IPS DF 4.7 (cell line): ENCODE measurements around the gene HMGXB3.

Source experiments
- DNase-seq: peaks from one replicate; pipeline ENCODE4 v3.0.0-alpha.2; 2013; ENCODE audit warnings: low spot score; ENCODE audit errors: extremely low read depth

Gene HMGXB3, protein sequence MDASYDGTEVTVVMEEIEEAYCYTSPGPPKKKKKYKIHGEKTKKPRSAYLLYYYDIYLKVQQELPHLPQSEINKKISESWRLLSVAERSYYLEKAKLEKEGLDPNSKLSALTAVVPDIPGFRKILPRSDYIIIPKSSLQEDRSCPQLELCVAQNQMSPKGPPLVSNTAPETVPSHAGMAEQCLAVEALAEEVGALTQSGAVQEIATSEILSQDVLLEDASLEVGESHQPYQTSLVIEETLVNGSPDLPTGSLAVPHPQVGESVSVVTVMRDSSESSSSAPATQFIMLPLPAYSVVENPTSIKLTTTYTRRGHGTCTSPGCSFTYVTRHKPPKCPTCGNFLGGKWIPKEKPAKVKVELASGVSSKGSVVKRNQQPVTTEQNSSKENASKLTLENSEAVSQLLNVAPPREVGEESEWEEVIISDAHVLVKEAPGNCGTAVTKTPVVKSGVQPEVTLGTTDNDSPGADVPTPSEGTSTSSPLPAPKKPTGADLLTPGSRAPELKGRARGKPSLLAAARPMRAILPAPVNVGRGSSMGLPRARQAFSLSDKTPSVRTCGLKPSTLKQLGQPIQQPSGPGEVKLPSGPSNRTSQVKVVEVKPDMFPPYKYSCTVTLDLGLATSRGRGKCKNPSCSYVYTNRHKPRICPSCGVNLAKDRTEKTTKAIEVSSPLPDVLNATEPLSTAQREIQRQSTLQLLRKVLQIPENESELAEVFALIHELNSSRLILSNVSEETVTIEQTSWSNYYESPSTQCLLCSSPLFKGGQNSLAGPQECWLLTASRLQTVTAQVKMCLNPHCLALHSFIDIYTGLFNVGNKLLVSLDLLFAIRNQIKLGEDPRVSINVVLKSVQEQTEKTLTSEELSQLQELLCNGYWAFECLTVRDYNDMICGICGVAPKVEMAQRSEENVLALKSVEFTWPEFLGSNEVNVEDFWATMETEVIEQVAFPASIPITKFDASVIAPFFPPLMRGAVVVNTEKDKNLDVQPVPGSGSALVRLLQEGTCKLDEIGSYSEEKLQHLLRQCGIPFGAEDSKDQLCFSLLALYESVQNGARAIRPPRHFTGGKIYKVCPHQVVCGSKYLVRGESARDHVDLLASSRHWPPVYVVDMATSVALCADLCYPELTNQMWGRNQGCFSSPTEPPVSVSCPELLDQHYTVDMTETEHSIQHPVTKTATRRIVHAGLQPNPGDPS (N-terminal part only)

DNA sequence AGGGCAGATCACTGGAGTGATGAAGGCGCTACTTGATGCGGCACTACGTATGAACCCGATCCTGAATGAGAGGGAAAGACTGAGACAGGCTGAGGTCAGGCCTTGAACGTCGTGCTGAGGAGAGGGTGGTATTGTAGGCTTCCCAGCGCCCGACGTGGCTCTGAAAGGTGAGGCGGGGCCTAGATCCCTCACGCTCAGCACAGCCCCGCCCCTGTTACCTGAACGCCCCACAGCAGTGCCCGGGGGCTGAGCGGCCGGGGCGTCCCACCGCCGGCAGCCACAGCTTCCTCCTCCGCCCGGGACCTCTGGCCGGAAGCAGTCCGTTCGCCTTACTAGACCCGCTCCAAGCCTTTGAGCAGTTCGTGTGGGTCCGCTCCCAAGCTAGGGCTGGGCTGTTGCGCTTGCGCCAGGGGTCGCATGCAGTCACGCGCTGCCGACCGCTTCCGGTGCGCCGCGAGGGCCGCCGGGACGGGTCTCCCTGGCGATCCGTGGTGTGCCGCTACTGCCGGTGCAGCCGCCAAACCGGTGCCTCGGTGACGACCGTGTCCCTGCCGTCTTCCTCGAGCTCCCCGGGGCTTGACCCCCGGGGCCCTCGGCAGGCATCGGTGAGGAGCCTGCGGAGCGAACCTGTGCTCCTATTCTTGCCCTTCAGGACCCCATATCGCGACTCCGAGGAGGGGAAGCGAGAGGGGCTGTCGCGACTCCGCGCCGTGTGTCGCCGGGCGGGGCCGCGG lies at the start of gene HMGXB3, which contains the start of gene TIGD6:
Gene HMGXB3 (plus strand): TSS at position 484 of the 734 bp plus-strand sequence. CDS start 4,114 bp downstream, outside the sequence.
Gene TIGD6 (minus strand): TSS at position 399 of the 734 bp plus-strand sequence. CDS start 4,306 bp downstream, outside the sequence.
- peak; percentile 76 for DNase-seq

DNA sequence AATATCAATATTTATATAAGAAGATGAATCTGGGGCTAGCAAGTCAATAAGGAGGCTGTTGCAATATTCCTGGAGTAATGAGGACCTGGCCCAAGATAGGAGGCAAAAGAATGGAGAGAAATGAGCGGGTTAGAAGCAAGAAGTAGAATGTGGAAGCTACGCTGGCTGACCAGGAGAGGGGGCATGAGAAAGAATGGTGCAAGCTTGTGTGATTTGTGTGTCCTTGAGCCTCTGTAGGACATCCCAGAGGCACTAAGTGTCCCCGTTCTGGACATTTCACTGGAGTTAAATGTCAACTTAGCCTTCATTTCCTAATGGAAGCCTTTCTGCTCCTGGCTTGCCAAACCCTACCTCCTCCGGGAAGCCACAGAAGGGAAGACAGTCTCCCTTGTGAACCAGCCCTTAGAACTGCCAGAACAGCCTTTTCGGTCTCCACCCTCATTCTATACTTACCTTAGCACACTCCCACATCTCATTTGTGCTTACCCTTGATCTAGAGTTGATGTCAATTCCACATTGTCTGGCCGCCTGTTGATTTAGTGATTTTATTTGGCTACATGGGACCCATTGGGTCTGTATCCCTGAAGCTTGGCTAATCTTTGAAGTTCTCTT lies 49.3 kb upstream of the HMGXB3 start:
- no peak for DNase-seq

DNA sequence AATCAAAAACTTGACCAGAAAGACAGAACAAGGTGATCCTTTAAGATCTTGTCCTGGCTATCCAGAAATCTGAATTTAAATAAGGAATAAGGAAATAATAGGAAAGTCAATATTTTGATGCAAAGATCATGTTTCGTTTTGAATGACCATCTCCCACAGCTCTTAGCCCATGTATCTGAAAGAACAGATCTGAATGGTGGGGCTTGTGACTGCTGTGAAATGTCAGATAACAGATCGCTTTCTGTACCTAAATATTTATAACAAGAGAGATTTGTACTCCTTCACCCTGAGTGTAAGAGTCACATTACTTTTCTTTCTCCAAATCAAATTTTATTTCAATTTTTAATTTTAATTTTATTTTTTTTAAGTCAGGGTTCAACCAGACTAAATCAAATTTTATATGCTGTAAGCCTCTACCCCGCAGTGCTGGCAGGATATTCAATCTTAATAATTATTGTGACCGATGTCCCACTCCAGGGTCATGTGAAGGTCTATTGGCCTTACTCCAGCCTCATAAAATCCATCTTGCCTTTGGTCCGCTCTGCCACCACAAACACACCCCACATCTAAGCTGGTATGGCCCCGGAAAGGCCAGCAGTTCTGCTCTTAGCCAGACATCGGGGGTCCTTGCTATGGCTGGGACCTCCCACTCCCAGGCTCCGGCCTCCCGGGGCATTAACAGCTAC lies 47.0 kb upstream of the HMGXB3 start:
- no peak for DNase-seq

DNA sequence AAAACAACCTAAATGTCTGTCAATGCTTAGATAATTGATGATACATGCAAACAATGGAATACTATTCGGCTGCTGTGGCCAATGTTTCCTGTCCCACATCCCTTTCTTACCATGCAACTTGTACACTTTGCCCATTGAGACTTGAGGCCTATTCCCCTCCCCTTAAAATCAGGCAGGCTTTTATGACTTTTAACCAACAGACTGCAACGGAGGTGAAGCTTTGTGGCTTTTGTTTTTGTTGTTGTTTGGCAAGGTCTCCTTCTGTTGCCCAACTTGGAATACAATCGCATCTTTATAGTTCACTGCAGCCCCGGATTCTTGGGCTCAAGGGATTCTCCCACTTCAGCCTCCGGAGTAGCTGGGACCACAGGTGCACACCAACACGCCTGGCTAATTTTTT lies 45.7 kb upstream of the HMGXB3 start:
- DNase-seq: no peak

DNA sequence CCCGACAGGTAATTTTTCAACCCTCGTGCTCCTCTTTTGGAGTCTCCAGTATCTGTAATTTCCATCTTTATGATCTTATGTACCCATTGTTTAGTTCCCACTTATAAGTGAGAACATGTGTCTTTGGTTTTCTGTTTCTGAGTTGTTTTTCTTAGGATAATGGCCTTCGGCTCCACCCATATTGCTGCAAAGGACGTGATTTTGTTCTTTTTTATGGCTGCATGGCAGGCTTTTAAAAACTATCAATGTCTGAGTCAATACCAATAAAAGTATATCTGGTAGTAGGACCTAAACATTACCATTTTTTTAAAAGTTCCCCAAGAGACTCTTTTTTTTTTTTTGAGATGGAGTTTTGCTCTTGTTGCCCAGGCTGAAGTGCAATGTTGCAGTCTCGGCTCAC lies 43.9 kb upstream of the HMGXB3 start:
- DNase-seq: no peak

DNA sequence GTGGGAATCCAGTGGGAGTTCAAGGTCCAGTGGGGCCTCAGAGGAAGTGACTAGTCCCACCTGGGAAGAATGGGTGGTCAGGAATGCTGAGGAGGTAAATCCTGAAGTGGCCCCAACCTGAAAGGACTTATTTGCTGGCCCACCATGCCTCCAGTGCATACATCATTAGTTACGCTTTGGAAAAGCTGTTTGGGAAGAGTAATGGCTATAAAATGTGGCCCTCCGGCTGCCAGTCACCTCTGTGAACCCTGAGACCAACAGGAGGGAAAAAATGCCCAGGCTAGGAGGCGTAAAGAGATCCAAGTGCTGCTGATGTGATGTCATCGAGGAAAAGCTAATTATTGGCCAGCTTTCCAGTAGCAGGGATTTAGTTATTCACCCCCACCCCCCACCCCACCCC lies 42.7 kb upstream of the HMGXB3 start:
- no peak for DNase-seq

DNA sequence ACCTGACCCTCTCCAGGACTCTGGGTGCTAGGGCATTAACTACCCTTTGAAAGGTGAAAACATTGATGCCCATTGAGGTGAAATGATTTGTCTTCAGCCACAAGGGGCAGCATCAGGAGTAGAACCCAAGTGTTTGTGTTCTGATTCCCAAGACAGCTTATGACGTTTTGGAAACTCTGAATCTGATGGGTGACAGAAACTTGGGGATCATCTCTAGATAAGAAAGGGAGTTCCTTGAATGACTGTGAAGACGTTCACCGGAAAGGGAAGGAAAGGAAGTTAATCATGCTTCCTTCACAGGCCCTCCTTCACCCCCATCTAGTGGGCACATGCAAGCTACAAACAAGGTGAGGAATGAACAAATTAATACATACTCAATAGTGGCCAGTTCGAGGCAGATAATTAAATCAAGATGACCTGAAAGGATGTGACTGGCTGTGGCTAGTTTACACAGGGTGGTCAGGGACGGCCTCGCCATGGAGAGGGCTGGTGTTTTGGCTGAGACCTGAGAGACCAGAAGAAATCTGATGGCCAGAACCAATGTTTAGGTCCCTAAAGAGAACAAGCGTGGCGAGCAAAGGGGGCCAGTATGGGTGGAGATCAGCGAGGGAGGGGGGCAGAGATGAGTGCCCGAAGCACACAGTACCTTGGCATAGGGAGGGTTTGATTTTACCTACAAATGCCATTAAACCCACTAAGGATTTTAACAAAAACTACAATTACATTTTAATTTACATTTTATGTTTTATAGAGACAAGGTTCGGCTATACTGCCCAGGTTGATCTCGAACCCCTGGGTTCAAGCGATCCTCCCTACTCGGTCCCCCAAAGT lies 40.9 kb upstream of the HMGXB3 start:
- no peak for DNase-seq

DNA sequence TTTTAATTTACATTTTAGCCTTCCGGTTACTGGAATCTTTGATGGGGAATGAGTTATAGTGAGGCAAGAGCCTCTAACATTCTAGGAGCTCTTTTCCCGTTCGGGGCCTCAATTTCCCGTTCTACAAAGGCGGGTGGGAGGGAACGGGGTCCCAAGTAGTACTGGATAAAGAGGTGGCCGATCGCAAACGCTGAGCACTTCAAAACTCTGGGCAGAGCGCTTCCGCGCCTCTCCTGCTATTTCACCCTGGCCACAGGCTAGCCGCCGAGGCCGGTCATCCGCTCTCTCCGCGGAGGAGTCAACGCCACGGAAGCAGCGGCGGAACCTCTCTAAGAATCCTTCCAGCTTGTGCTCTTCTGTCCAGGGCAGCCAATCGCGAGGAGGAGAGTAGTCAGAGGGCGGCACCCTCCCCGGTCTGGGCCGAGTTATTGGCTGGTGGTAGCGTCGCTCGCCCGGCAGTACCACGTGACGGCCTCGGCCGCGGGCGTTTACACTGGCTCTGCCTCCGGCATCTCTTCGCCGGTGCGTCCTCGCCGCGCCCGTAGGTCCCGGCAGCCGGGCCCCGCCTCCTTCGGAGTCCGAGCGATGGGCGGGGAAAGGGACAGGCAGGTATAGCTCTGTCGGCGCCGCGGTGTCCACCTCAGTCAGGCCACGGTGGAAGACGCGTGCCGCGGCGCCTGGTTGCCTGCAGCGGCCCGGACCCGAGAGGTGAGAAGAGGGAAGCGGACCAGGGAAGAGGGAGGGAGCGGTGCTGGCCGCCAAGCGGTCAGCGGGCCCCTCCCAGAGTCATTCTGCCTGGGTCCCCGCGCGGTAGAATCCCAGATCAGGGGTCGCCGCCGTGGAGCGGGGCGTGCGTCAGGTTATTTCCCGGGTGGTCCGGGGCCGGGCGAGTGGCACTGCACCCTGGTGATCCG lies 40.0 kb upstream of the HMGXB3 start, which contains the start of gene SLC26A2:
Gene SLC26A2 (plus strand): TSS at position 487 of the 914 bp plus-strand sequence. CDS start 16,895 bp downstream, outside the sequence.
- peak; percentile 78 for DNase-seq

DNA sequence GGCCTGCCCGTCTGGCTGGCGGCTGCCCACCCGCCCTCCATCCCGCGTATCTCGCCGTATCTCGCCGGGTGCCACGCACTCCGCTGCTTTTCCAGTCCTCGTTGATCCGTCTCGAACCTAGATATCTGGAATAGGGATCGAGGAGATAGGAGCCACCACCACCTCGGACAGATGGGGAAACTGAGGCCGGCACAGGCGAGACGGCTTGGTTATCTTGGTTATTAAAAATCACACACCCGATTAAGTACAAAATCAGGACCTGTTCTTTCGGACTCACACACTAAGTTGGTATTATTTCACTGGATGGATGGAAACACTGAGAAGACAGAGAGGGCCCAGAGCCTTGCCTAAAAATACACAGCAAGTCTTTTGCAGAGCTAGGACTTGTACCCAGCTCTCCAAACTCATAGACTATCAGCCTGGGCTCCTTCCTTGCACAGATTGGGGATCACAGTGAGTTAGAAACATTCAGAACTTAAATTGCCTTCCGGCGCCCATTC lies 39.3 kb upstream of the HMGXB3 start:
- no peak for DNase-seq

DNA sequence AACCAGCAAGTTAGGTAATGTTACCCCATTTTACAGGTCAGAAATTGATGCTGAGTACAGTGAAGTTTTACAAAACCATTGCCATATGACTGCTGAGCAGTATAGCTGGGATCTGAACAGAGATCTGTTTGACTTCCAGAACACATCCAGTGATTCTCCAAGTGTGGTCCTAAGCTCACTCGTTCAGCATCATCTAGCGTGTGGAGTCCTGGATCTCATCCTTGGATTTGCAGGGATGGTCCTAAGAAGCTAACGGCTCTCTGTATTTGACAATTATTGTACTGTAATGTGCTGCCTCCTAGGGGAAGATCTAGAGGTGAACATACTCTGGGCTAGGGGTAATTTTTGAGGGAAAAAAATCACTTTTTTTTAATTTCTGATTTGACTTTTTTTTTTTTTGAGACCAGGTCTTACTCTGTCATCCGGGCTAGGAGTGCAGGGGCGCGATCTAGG lies 38.6 kb upstream of the HMGXB3 start:
- no peak for DNase-seq

DNA sequence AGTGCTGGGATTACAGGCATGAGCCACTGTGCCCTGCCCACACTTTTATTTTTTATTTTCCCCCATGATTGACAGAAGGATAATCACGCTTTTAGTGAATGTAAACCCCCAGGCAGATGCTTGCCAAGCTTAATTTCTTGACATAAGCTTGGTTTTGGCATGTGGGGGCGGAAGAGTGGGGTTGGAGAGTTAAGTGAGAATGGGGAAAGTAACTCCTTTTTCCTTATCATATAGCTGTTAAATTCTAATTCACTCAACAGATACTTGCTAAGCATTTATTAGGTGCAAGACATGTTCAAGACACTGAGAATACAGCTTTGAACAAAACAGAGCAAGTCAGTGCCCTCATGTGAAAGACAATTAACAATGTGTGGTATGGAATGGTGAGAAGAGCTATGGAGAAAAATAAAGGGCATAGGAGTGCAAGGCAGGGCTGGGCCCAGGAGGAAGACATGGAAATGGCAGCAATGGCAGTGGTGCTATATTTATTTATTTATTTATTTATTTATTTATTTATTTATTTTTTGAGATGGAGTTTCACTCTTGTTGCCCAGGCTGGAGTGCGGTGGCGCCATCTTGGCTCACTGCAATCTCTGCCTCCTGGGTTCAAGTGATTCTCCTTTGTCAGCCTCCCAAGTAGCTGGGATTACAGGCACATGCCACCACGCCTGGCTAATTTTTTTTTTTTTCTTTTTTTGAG lies 37.8 kb upstream of the HMGXB3 start:
- DNase-seq: no peak

DNA sequence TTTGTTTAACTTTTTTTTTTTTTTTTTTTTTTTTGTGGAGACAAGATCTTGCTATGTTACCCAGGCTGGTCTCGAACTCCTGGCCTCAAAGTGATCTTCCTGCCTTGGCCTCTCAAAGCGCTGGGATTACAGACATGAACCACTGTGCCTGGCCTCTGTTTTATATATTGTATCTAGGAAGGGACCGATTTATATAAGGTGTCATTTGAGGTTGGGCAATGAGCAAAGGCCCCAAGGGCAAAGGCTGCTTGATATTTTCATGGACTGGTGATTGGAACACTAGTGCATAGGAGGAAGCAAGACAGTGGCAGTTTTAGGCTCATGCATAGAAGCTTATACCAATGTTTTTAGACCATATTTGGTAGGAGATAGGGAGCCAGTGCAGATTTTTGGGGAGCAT lies 36.8 kb upstream of the HMGXB3 start:
- DNase-seq: no peak

DNA sequence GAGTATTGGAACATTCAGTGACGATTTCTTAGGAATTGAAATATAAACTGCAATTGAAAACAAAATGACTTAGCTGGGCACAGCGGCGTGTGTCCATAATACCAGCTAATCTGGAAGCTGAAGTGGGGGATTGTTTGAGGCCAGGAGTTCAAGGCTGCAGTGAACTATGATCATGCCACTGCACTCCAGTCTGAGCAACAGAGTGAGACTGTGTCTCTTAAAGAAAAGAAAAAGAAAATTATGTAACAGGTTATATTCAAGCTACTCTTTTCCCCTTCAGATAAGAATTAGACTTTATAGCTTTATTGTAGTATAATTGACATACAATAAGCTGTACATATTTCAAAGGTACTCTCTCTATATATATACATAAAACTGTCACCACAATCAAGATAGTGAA lies 33.6 kb upstream of the HMGXB3 start:
- DNase-seq: no peak

DNA sequence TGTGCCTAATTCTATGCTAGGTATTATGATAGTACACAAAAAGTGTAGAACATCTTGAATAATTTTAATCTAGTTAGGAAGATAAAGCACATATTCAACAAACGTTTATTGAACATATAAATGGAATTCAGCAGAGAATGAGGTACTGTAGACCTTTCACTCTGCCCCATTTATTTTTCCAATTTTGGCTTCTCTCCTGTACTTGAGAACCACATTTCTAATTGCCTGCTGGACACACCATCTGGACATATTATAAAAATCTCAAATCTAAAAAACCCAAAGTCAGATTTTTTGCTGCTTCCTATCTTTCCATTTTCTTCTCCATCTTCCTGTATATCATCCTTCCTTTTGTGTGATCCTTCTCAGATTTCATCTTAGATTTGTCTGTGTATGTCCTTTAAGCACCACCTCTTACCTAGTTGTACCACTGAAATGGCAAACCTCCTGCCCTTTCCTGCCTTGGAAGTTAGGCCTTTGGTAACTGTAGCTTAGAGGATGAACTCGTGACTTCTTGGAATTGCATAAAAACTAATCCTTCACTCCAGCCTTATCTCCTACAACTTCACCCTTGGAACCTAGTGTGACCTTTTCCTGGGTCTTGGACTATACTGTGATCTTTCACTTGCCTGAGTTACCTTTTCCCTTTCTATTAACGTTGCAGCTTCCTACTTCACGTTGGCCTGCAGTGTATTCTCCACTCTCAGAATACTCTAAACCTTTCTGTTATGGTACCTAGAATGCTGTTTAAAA lies 31.2 kb upstream of the HMGXB3 start:
- no peak for DNase-seq

DNA sequence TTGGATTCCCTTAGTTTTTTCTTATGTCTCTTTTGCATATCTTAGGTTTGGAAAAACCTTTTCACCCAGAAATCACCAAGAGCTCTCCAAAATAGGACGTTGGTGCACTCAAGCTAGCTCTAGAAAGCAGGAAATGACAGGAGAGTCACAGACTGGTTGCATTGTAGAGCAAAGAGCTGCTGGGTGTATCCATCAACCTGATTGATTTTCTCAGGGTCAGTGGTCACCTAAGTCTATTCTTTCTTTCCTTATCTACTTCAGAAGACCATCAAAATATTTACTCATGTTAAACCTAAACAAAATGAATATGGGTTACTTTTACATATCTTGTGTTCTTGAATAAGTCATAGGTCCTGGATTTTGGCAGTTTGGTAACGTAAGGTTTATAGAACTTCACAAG lies 25.1 kb upstream of the HMGXB3 start:
- DNase-seq: no peak

DNA sequence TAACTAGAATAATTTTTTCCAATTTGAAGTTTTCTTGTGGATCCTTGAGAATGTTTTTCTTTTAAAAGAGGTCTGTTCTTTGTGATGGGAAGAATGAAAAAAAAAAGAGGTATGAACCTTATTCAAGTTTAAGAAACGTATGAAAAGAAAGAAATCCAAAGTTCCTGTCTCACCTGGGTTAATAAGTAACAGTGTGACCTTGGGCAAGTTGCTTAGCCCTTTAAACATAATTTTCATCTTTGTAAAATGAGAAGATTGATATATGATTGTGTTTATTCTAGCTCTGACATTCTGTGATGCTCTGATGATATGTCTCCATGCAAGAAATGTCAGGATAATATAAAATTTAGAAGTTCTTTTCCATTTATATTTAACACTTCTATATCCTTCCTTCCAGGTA lies 20.6 kb upstream of the HMGXB3 start:
- no peak for DNase-seq
